ENCODE measurements around the gene FBH1. TPM values are rescaled to one million over a fixed set of nuclear protein-coding genes. Genes with fewer than 3 reads are reported as not detected.
"Not testable (repeated sequence)": the region's sequence is repeated elsewhere in the genome, so short reads cannot be mapped to it uniquely, and the experiment has no call there.

Gene FBH1
- total RNA-seq, 1 donor from 2014 or later, result 87.4 TPM

DNA sequence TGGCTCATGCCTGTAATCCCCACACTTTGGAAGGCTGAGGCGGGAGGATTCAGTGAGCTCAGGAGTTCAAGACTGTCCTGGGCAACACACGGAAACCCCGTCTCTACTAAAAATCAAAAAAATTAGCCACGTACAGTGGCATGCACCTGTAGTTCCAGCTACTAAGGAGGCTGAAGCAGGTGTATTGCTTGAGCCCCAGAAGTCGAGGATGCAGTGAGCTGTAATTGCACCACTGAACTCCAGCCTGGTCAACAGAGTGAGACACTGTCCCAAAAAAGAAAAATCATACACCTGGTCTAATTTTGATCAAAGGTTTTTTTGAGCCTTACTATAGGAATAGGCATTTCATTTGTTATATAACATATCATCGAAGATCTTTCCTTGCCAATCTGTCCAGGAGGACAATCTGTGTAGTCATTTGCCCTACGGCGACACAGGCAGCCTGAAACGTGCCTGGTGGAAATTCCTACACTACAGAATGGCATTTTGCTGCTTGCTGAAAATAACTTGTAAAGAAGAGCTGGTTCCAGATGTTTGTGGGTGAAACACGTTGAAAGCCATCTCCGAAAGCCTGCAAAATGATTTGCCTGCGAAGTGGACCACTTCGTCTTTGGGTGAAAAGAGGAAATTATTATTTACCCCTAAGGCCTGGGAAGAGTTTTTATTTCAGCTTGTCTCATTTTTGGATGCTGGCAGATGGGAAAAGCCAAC is 45.5 kb upstream of the FBH1 start:
- Mint-ChIP-seq H3K36me3 (ENCODE audit: insufficient read depth) (no peaks in the 10 kb centered on the region), H3K4me1 (ENCODE audit: low read depth) (peaks cover 6% of the 10 kb centered on the region), H3K27me3 (peaks cover 6% of the 10 kb centered on the region), H3K9me3 (ENCODE audit: low read depth) (no peaks in the 10 kb centered on the region), H3K27ac (no peak overlapping the region), H3K4me3 (ENCODE audit: low read depth) (no peak overlapping the region)
- TF ChIP-seq, protein P1, sequence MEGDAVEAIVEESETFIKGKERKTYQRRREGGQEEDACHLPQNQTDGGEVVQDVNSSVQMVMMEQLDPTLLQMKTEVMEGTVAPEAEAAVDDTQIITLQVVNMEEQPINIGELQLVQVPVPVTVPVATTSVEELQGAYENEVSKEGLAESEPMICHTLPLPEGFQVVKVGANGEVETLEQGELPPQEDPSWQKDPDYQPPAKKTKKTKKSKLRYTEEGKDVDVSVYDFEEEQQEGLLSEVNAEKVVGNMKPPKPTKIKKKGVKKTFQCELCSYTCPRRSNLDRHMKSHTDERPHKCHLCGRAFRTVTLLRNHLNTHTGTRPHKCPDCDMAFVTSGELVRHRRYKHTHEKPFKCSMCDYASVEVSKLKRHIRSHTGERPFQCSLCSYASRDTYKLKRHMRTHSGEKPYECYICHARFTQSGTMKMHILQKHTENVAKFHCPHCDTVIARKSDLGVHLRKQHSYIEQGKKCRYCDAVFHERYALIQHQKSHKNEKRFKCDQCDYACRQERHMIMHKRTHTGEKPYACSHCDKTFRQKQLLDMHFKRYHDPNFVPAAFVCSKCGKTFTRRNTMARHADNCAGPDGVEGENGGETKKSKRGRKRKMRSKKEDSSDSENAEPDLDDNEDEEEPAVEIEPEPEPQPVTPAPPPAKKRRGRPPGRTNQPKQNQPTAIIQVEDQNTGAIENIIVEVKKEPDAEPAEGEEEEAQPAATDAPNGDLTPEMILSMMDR (IDR thresholded peaks at IDR 0.05; ENCODE audit: unreplicated experiment), result no peak
- no peak for DNase-seq (ENCODE audit: low spot score, unreplicated experiment)

DNA sequence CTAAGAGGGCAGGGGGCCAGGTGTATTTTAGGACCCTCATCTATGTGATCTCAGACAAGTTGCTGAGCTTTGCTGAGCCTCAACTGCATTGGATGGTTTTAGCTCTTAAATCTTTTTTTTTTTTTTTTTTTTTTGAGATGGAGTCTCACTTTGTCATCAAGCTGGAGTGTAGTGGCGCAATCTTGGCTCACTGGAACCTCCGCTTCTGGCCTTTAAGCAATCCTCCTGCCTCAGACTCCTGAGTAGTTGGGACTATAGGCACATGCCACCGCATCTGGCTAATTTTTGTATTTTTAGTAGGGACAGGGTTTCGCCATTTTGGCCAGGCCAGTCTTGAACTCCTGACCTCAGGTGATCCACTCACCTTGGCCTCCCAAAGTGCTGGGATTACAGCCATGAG is 43.4 kb upstream of the FBH1 start:
- not testable (repeated sequence) for H3K36me3 Mint-ChIP-seq (ENCODE audit: insufficient read depth); H3K9me3 Mint-ChIP-seq (ENCODE audit: low read depth); H3K4me1 Mint-ChIP-seq (ENCODE audit: low read depth); H3K27ac Mint-ChIP-seq; DNase-seq (ENCODE audit: low spot score, unreplicated experiment); H3K4me3 Mint-ChIP-seq (ENCODE audit: low read depth); H3K27me3 Mint-ChIP-seq

DNA sequence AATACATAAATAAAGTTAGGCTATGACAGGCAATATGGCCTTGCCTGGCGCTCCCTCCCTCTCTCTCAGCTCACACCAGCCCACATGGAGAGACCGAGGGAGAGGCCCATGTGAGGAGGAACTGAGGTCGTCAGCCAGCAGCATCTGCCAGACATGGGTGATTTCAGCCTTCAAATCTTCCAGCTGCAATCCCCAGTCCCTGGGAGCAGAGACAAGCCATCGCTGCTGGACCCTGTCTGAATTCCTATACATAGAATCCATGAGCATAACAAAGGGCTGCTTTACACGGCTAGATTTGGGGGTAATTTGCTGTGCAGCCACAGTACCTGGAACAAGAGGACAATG is 35.9 kb upstream of the FBH1 start:
- H3K27me3 Mint-ChIP-seq, result no peaks in the 10 kb centered on the region
- TF ChIP-seq, protein P1 (IDR thresholded peaks at IDR 0.05; ENCODE audit: unreplicated experiment), result no peak
- peaks cover 3% of the 10 kb centered on the region for H3K9me3 Mint-ChIP-seq (ENCODE audit: low read depth)
- peaks cover 5% of the 10 kb centered on the region for H3K4me1 Mint-ChIP-seq (ENCODE audit: low read depth)
- H3K36me3 Mint-ChIP-seq (ENCODE audit: insufficient read depth), result no peaks in the 10 kb centered on the region
- DNase-seq (ENCODE audit: low spot score, unreplicated experiment), result no peak
- H3K4me3 Mint-ChIP-seq (ENCODE audit: low read depth), result no peak overlapping the region
- H3K27ac Mint-ChIP-seq, result no peak overlapping the region

DNA sequence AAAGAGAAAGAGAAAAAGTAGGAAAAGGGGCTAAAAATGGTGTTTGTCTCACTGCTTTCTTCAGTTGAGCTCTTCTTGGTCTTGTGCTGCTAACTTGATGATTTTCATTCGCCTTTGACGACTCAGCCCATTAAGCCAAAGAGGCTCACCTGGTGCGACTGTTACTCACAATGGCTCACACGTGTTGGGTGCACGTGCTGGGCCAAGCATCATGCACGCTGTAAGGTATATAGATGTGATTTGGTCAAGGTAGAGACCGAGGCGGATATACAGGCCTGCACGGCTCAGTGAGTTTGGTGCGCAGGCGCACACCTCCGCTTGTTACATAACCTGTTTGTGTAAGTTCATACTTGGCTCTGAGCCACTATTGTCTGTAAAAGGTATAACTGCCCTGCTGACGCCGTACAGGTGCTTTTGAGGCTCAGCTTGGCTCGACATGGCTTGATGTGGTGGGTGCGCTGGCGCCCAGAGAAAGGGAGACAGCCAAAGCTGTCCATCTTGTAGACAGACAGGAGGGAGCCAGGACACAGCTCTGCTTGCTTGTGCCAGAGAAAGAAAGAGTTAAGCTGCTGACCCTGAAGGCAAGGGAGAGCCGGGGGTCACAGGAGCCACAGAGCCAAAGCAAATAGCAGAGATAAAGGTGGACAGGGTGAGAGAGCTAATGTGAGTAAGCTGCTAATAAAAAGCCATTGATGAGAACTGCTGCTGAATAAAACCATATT is 33.9 kb upstream of the FBH1 start:
- H3K27me3 Mint-ChIP-seq, result no peaks in the 10 kb centered on the region
- peaks cover 3% of the 10 kb centered on the region for H3K9me3 Mint-ChIP-seq (ENCODE audit: low read depth)
- no peaks in the 10 kb centered on the region for H3K36me3 Mint-ChIP-seq (ENCODE audit: insufficient read depth)
- no peak overlapping the region for H3K27ac Mint-ChIP-seq
- no peak overlapping the region for H3K4me3 Mint-ChIP-seq (ENCODE audit: low read depth)
- TF ChIP-seq, protein P1 (IDR thresholded peaks at IDR 0.05; ENCODE audit: unreplicated experiment), result no peak
- peaks cover 5% of the 10 kb centered on the region for H3K4me1 Mint-ChIP-seq (ENCODE audit: low read depth)
- no peak for DNase-seq (ENCODE audit: low spot score, unreplicated experiment)

DNA sequence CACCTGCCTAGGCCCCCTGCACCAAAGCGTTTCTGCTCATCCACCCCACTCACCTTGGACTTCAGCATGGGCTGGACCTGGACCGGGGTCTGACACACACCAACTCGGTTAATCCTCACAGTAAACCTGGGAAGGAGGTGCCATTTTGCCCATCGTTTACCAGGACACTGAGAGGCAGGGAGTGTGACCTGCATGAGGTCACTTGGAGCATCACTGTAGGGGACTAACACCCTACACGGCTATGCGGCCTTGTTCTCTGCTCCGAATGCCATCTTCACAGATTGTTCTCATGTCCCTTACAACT is 33.4 kb upstream of the FBH1 start:
- Mint-ChIP-seq H3K4me3 (ENCODE audit: low read depth) (no peak overlapping the region), H3K9me3 (ENCODE audit: low read depth) (peaks cover 3% of the 10 kb centered on the region), H3K27me3 (no peaks in the 10 kb centered on the region), H3K4me1 (ENCODE audit: low read depth) (peaks cover 5% of the 10 kb centered on the region), H3K36me3 (ENCODE audit: insufficient read depth) (peaks cover 4% of the 10 kb centered on the region), H3K27ac (no peak overlapping the region)
- DNase-seq (ENCODE audit: low spot score, unreplicated experiment), result no peak
- TF ChIP-seq, protein P1 (IDR thresholded peaks at IDR 0.05; ENCODE audit: unreplicated experiment), result no peak

DNA sequence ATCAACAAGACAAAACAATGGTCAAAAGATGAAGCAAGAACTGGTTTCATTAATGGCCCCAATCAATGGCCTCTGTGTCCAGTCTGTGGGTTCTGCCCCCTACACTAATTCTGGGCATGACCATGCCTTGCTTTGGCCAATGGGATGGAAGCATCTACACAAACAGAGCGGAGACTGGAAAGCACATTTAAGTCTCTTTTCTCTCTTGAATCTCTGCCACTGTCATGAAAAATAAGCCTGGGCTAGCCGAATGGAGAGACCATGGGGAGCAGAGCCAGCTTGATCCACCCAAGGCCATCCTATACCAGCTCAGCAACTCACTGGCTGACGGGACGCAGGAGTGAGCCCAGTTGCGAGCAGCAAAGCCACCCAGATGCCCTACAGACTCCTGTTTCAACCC is 31.2 kb upstream of the FBH1 start:
- Mint-ChIP-seq H3K27ac (no peak overlapping the region), H3K4me3 (ENCODE audit: low read depth) (no peak overlapping the region), H3K36me3 (ENCODE audit: insufficient read depth) (peaks cover 16% of the 10 kb centered on the region), H3K4me1 (ENCODE audit: low read depth) (peaks cover 5% of the 10 kb centered on the region), H3K9me3 (ENCODE audit: low read depth) (no peaks in the 10 kb centered on the region), H3K27me3 (no peaks in the 10 kb centered on the region)
- TF ChIP-seq, protein P1 (IDR thresholded peaks at IDR 0.05; ENCODE audit: unreplicated experiment), result no peak
- no peak for DNase-seq (ENCODE audit: low spot score, unreplicated experiment)

Data from progenitor cell of endocrine pancreas (in vitro differentiated cells).